ENCODE results near the gene CAMK1D.

Gene CAMK1D

GRCh38 chr10:12377658-12378290, 28.4 kb downstream of the CAMK1D start:
- no peak for DNase-seq

DNA sequence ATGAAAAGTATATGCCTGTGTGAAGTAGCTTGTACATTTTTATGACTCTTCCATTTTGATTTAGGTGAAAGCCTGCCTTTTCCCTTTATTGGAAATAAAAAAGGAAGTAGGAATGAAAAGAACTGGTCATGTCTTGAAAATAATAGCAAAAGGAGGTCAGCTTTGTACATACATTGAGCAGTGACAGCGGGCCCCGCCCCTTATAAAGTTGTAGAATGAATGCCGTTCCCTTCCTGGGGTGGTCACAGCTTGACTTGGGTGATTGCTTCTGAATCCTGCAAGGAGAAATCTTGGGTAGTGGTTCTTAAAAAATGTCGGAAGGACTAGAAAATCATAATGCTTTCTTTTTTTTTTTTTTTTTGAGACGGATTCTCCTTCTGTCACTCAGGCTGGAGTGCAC, 31.7 kb downstream of the CAMK1D start:
- no peak for DNase-seq

- DNase-seq: no peak
These were observed 32.3 kb downstream of the CAMK1D start for GRCh38 chr10:12381536-12382156.

- DNase-seq: no peak
These were observed 32.8 kb downstream of the CAMK1D start for GRCh38 chr10:12382157-12382548.

DNA sequence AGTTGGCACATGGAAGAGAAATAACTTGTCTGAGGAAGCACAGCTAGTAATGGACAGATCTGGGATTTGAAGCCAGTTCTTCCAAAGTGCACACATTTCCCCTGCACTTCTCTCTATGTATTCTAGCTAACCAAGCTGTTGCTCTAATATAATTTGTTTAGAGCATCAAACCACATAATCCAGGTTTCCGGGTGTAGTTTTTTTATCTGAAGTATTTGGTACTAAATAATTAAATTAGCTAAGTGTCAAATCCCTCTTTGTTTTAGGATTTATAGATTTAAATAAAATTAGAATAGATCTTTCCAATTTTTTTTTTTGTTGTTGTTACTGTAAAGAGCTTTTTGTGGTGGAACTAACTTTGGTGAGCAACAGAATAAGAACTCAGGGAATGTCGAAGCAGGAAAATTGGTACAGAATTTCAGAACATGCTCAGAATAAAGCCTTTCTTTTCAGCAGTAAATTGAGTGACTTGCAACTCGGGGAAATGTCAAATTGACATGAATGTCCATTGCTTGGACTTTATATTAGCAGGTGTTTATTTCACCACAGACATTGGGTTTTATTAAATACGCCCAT, 33.7 kb downstream of the CAMK1D start:
- DNase-seq: no peak

- no peak for DNase-seq
These were observed 35.6 kb downstream of the CAMK1D start for GRCh38 chr10:12384906-12385305.

DNA sequence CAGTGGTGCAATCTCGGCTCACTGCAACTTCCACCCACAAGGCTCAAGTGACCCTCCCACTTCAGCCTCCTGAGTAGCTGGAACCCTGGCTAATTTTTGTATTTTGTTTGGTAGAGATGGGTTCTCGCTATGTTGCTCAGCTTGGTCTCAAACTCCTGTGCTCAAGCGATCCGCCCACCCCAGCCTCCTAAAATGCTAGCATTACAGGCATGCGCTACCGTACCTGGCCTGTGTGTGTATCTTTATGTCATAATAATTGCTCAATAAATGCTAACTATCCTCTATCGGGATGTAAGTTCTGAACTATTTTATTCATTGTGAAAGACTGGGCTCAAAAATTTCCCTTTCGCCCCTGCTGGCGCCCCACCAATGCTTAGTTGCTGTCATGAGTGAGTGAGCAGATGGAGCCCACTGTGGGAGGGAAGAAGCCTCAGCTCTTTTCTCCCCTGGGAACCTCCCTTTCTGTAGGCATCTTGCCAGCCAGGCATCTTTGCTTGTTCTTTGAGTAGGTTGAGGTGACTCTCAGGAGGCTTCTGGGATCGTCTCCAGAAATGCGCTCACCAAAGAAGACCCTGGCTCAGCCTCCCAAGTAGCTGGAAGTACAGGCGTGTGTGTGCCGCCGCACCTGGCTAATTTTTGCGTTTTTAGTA, 38.3 kb downstream of the CAMK1D start:
- DNase-seq: peak; percentile 48

- DNase-seq: peak; percentile 41
These were observed 39.3 kb downstream of the CAMK1D start for GRCh38 chr10:12388671-12389070.

- peak; percentile 38 for DNase-seq
These were observed 39.9 kb downstream of the CAMK1D start for GRCh38 chr10:12389154-12389734.

- no peak for DNase-seq
These were observed 41.4 kb downstream of the CAMK1D start for GRCh38 chr10:12390733-12391132.

GRCh38 chr10:12391206-12391605, 41.9 kb downstream of the CAMK1D start:
- no peak for DNase-seq

- no peak for DNase-seq
These were observed 44.5 kb downstream of the CAMK1D start for GRCh38 chr10:12393831-12394230.

- DNase-seq: no peak
These were observed 45.1 kb downstream of the CAMK1D start for GRCh38 chr10:12394241-12395033.

DNA sequence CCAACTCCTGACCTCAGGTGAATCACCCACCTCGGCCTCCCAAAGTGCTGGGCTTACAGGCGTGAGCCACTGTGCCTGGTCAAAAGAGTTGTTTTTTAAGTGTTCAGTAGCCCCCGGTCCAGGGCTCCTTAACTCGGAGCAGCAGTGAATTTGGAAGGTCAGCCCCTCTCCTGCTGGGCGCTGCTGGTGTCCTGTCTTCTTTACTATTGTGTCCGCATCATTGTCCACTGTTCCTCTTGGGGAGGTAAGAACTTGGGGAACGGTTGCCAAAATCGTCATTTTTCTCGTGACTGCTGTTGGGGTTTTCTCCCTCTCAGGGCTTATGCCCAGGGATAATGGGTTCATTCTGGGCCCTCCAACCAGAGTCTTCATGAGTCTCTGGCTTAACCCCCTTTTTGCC, 46.7 kb downstream of the CAMK1D start:
- DNase-seq: no peak

- peak; percentile 73 for DNase-seq
These were observed 47.2 kb downstream of the CAMK1D start for GRCh38 chr10:12396567-12396966.

- peak; percentile 7 for DNase-seq
These were observed 48.0 kb downstream of the CAMK1D start for GRCh38 chr10:12397147-12397896.

DNA sequence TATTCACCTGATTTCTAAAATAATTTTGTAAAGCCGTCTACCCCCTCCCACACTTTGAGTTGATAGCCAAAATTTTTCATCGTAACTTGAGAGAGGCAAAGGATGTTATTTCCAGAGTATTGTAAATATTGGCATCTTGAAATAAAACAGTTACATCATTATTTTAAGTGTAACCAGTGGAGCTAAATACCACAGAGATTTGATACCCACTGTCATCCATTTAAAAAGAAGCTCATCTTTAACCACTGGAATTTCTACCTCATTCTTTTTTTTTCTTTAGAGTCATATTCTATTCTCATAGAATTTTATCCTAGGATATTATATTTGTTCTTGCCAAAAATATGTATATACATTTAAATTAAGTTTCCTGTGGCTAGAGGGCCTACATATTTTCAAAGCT, 48.6 kb downstream of the CAMK1D start:
- DNase-seq: no peak

DNA sequence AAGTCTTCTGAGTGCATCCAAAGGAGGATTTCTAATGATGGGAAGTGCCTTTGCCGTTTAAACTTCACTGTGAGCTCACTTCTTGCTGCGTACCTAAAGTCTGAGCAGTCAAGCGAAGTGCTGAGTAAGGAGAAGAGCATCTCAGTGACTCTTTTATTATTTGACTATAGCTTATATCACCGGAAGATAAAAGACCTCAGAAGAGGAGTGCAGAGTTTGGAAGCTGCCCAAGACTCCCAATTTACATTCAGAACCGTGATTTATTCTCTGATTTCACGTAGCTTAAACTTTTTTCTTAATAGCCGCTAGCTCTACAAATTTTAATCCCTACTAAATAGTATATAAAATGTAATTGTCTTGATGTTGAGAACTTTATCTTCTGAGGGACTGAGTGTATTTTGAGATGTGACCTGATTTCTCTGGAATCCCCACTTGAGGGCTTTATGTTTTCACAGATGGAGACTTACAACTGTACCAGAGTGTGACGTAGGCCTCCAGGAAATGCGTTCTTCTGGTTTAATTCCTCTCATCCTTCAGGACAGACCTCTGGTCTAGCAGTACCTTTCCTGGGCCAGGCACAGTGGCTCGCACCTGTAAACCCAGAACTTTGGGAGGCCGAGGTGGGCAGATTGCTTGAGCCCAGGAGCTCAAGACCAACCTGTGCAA, 51.1 kb downstream of the CAMK1D start:
- DNase-seq: no peak

GRCh38 chr10:12401466-12401865, 52.1 kb downstream of the CAMK1D start:
- DNase-seq: no peak

DNA sequence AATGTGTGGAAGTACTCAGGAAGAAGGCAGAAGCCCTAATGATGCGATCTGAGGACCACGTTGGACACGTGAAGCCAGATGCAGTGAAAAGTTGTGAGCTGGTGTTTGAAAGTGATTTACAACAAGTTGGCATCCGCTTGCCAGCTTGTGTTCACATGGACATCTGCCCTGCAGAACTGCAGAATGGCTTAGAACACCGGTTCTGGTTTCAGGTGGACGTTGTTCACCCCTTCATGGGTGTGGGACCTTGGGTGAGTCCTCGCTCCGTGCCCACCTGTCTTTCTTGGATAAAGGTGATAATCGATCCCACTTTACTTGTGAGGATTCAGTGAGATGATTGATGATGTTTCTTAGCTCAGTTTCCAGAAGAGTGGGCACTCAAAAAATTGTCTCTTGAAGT, 53.8 kb downstream of the CAMK1D start:
- no peak for DNase-seq

Measured in DMS79 treated with DMSO at 0.1 percent for 48 hours (cell line).